ENCODE results near the gene CRIP3. TPM values are rescaled to one million over a fixed set of nuclear protein-coding genes. Genes with fewer than 3 reads are reported as not detected.

CRIP3 gene
- total RNA-seq, 1 experiment from 2014 or later, result 44.7 TPM

DNA sequence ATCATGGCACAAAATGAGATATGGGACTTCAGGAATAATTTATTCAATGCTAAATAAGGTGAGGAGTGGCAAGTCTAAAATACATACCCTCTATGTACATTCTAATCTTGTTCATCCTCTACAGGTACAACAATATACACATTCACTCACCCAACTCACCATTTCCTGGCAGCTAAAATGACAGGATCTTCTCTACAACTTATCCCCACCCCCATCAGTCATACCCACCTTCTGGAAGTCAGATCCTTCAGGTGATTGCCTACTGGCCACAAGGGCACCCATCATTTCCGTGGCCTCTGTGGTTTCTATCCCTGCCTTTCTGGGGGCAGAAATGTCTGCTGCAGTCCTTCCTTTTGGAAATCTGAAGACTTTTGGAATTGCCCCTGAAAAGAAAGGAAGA, 22.8 kb upstream of the CRIP3 start:
- DNase-seq (ENCODE audit: low spot score) (no peak), ATAC-seq (no peak)
- Mint-ChIP-seq H3K9me3 (no peaks in the 10 kb centered on the region), H3K27ac (no peak overlapping the region), H3K4me1 (0 out of 2 replicates have a peak, but pooled peaks cover 4% of the 10 kb centered on the region), H3K4me3 (no peak overlapping the region), H3K27me3 (ENCODE audit: low read depth) (no peaks in the 10 kb centered on the region; the same call in 1 of the 2 replicates), H3K36me3 (no peaks in the 10 kb centered on the region)
- CTCF ChIA-PET, result interaction anchor here (0.8 to 1.4 kb wide), 3 partner anchors 23 to 63 kb away, joined by 3 read pairs; partner anchors contain the start of gene CRIP3
- no peak for TF ChIP-seq MXD4 (CRISPR knock-in tag; IDR thresholded peaks at IDR 0.05; ENCODE audit: borderline replicate concordance)
- TF ChIP-seq PRRX2 (CRISPR knock-in tag; IDR thresholded peaks at IDR 0.05), result no peak
- TF ChIP-seq, protein P1, sequence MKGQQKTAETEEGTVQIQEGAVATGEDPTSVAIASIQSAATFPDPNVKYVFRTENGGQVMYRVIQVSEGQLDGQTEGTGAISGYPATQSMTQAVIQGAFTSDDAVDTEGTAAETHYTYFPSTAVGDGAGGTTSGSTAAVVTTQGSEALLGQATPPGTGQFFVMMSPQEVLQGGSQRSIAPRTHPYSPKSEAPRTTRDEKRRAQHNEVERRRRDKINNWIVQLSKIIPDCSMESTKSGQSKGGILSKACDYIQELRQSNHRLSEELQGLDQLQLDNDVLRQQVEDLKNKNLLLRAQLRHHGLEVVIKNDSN (CRISPR knock-in tag; IDR thresholded peaks at IDR 0.05), result no peak
- TF ChIP-seq, protein P2, sequence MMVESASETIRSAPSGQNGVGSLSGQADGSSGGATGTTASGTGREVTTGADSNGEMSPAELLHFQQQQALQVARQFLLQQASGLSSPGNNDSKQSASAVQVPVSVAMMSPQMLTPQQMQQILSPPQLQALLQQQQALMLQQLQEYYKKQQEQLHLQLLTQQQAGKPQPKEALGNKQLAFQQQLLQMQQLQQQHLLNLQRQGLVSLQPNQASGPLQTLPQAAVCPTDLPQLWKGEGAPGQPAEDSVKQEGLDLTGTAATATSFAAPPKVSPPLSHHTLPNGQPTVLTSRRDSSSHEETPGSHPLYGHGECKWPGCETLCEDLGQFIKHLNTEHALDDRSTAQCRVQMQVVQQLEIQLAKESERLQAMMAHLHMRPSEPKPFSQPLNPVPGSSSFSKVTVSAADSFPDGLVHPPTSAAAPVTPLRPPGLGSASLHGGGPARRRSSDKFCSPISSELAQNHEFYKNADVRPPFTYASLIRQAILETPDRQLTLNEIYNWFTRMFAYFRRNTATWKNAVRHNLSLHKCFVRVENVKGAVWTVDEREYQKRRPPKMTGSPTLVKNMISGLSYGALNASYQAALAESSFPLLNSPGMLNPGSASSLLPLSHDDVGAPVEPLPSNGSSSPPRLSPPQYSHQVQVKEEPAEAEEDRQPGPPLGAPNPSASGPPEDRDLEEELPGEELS (CRISPR knock-in tag; IDR thresholded peaks at IDR 0.05), result no peak
- no peak for TF ChIP-seq NR3C1 (CRISPR knock-in tag; conservative IDR thresholded peaks at IDR 0.05; ENCODE audit: low read depth)
- TF ChIP-seq, protein P3, sequence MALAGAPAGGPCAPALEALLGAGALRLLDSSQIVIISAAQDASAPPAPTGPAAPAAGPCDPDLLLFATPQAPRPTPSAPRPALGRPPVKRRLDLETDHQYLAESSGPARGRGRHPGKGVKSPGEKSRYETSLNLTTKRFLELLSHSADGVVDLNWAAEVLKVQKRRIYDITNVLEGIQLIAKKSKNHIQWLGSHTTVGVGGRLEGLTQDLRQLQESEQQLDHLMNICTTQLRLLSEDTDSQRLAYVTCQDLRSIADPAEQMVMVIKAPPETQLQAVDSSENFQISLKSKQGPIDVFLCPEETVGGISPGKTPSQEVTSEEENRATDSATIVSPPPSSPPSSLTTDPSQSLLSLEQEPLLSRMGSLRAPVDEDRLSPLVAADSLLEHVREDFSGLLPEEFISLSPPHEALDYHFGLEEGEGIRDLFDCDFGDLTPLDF (CRISPR knock-in tag; IDR thresholded peaks at IDR 0.05), result no peak
- TF ChIP-seq, protein P4, sequence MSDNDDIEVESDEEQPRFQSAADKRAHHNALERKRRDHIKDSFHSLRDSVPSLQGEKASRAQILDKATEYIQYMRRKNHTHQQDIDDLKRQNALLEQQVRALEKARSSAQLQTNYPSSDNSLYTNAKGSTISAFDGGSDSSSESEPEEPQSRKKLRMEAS (CRISPR knock-in tag; IDR thresholded peaks at IDR 0.05), result no peak
- TF ChIP-seq, protein P5, sequence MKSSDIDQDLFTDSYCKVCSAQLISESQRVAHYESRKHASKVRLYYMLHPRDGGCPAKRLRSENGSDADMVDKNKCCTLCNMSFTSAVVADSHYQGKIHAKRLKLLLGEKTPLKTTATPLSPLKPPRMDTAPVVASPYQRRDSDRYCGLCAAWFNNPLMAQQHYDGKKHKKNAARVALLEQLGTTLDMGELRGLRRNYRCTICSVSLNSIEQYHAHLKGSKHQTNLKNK (CRISPR knock-in tag; IDR thresholded peaks at IDR 0.05), result no peak
- TF ChIP-seq, protein P6, sequence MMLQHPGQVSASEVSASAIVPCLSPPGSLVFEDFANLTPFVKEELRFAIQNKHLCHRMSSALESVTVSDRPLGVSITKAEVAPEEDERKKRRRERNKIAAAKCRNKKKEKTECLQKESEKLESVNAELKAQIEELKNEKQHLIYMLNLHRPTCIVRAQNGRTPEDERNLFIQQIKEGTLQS (CRISPR knock-in tag; conservative IDR thresholded peaks at IDR 0.05), result no peak
- POLR2A ChIA-PET, result interaction anchor here (0.5 kb wide), 1 partner anchor 62 kb away, joined by 3 read pairs; no protein-coding TSS in a partner anchor

DNA sequence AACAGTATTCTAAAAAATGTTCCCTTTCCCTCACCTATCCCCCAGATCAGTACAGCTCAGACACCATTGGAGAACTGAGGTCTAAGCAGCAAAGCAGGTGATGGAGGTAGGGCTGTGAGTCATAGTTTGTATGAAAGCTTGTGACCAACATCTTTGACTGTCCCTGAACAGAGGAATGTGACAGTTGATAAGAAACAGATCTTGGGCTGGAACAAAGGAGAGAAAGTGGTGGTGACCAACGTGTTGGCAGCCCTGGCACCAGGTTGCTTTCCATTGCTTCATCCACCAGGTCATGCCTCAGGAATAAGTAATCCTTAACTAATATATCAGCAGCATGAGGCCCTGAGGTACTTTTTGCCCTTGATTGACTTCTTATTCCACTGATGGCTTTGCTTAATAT, 19.9 kb upstream of the CRIP3 start:
- CTCF ChIA-PET, result interaction anchor here (0.8 to 1.6 kb wide), 3 partner anchors 20 to 99 kb away, joined by 3 to 5 read pairs (median 3); partner anchors contain the start of genes CRIP3 and DNPH1
- ATAC-seq, result no peak
- H3K27ac Mint-ChIP-seq, result no peak overlapping the region
- H3K4me1 Mint-ChIP-seq, result no peaks in the 10 kb centered on the region
- POLR2A ChIA-PET, result no interaction called here
- no peak overlapping the region for H3K4me3 Mint-ChIP-seq
- H3K27me3 Mint-ChIP-seq (ENCODE audit: low read depth), result no peaks in the 10 kb centered on the region; the same call in 1 of the 2 replicates
- no peaks in the 10 kb centered on the region for H3K9me3 Mint-ChIP-seq
- DNase-seq (ENCODE audit: low spot score), result no peak
- no peaks in the 10 kb centered on the region for H3K36me3 Mint-ChIP-seq
- no peak for TF ChIP-seq NR3C1 (CRISPR knock-in tag; conservative IDR thresholded peaks at IDR 0.05; ENCODE audit: low read depth)
- TF ChIP-seq NFATC4 (CRISPR knock-in tag; IDR thresholded peaks at IDR 0.05), result no peak
- no peak for TF ChIP-seq ZNF671 (CRISPR knock-in tag; IDR thresholded peaks at IDR 0.05)
- TF ChIP-seq IRF2 (CRISPR knock-in tag; IDR thresholded peaks at IDR 0.05; ENCODE audit: borderline replicate concordance, low read depth), result no peak
- no peak for TF ChIP-seq HMGA2 (CRISPR knock-in tag; IDR thresholded peaks at IDR 0.05)
- TF ChIP-seq, protein P7, sequence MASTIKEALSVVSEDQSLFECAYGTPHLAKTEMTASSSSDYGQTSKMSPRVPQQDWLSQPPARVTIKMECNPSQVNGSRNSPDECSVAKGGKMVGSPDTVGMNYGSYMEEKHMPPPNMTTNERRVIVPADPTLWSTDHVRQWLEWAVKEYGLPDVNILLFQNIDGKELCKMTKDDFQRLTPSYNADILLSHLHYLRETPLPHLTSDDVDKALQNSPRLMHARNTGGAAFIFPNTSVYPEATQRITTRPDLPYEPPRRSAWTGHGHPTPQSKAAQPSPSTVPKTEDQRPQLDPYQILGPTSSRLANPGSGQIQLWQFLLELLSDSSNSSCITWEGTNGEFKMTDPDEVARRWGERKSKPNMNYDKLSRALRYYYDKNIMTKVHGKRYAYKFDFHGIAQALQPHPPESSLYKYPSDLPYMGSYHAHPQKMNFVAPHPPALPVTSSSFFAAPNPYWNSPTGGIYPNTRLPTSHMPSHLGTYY (CRISPR knock-in tag; IDR thresholded peaks at IDR 0.05), result no peak
- TF ChIP-seq, protein P8, sequence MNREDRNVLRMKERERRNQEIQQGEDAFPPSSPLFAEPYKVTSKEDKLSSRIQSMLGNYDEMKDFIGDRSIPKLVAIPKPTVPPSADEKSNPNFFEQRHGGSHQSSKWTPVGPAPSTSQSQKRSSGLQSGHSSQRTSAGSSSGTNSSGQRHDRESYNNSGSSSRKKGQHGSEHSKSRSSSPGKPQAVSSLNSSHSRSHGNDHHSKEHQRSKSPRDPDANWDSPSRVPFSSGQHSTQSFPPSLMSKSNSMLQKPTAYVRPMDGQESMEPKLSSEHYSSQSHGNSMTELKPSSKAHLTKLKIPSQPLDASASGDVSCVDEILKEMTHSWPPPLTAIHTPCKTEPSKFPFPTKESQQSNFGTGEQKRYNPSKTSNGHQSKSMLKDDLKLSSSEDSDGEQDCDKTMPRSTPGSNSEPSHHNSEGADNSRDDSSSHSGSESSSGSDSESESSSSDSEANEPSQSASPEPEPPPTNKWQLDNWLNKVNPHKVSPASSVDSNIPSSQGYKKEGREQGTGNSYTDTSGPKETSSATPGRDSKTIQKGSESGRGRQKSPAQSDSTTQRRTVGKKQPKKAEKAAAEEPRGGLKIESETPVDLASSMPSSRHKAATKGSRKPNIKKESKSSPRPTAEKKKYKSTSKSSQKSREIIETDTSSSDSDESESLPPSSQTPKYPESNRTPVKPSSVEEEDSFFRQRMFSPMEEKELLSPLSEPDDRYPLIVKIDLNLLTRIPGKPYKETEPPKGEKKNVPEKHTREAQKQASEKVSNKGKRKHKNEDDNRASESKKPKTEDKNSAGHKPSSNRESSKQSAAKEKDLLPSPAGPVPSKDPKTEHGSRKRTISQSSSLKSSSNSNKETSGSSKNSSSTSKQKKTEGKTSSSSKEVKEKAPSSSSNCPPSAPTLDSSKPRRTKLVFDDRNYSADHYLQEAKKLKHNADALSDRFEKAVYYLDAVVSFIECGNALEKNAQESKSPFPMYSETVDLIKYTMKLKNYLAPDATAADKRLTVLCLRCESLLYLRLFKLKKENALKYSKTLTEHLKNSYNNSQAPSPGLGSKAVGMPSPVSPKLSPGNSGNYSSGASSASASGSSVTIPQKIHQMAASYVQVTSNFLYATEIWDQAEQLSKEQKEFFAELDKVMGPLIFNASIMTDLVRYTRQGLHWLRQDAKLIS (CRISPR knock-in tag; IDR thresholded peaks at IDR 0.05; ENCODE audit: borderline replicate concordance), result no peak
- no peak for TF ChIP-seq SP1 (CRISPR knock-in tag; conservative IDR thresholded peaks at IDR 0.05)
- TF ChIP-seq, protein P9, sequence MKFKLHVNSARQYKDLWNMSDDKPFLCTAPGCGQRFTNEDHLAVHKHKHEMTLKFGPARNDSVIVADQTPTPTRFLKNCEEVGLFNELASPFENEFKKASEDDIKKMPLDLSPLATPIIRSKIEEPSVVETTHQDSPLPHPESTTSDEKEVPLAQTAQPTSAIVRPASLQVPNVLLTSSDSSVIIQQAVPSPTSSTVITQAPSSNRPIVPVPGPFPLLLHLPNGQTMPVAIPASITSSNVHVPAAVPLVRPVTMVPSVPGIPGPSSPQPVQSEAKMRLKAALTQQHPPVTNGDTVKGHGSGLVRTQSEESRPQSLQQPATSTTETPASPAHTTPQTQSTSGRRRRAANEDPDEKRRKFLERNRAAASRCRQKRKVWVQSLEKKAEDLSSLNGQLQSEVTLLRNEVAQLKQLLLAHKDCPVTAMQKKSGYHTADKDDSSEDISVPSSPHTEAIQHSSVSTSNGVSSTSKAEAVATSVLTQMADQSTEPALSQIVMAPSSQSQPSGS (CRISPR knock-in tag; IDR thresholded peaks at IDR 0.05; ENCODE audit: borderline replicate concordance, low read depth), result no peak
- TF ChIP-seq ZNF423 (CRISPR knock-in tag; IDR thresholded peaks at IDR 0.05), result no peak
- TF ChIP-seq, protein P10, sequence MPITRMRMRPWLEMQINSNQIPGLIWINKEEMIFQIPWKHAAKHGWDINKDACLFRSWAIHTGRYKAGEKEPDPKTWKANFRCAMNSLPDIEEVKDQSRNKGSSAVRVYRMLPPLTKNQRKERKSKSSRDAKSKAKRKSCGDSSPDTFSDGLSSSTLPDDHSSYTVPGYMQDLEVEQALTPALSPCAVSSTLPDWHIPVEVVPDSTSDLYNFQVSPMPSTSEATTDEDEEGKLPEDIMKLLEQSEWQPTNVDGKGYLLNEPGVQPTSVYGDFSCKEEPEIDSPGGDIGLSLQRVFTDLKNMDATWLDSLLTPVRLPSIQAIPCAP (CRISPR knock-in tag; IDR thresholded peaks at IDR 0.05), result no peak
- TF ChIP-seq NR2C2 (CRISPR knock-in tag; IDR thresholded peaks at IDR 0.05), result no peak
- no peak for TF ChIP-seq JAZF1 (CRISPR knock-in tag; IDR thresholded peaks at IDR 0.05)

All from WTC11 (cell line).